ENCODE data around the gene OR7D2. TPM values are rescaled to one million over a fixed set of nuclear protein-coding genes. Genes with fewer than 3 reads are reported as not detected.
A peak's percentile ranks its signal among the peaks of the same experiment; 100 is the strongest.

OR7D2 gene
- total RNA-seq, 5 donors from 2014 or later (not counting 1 experiment from before 2014, with no cell fraction given), result 1.4 to 1.6 TPM; not detected in 3

- ATAC-seq (replicated peaks in 1 of 4) (no peak), DNase-seq (no peak)
- Histone ChIP-seq H3K27me3 (replicated peaks in 1 of 2; ENCODE audit: control insufficient read depth in 2 of 2, extremely low read depth in 1 of 2, insufficient read depth in 2 of 2, low read length in 1 of 2) (no peaks in the 10 kb centered on the region), H3K27ac (ENCODE audit: low read length) (no peak overlapping the region), H3K4me3 (ENCODE audit: control insufficient read depth in 1 of 2, extremely low read depth in 1 of 2, low read length in 1 of 2) (no peak overlapping the region), H3K4me1 (ENCODE audit: control insufficient read depth in 1 of 2, extremely low read depth in 1 of 2, insufficient read depth in 2 of 2, low read length in 2 of 2) (no peaks in the 10 kb centered on the region), H3K36me3 (ENCODE audit: control insufficient read depth in 2 of 2, extremely low read depth in 1 of 2, insufficient read depth in 1 of 2, low read length in 1 of 2) (peaks cover 30 to 69% of the 10 kb centered on the region in 2 donors), H3K9me3 (peaks cover 16% of the 10 kb centered on the region)
- peaks cover 7 to 25% (median 7%) of the 10 kb centered on the region in 3 donors for H3K9me3 Mint-ChIP-seq
- peaks cover 95% of the 10 kb centered on the region for H3K36me3 Mint-ChIP-seq
- no CpG with 5 or more reads among the region's 1 CpG for WGBS (ENCODE audit: insufficient coverage)
- ChIA-PET POLR2A (no interaction called here), CTCF (no interaction called here)
- H3K27me3 Mint-ChIP-seq, result no peaks in the 10 kb centered on the region
- H3K4me1 Mint-ChIP-seq, result peaks cover 31 to 44% (median 38%) of the 10 kb centered on the region in 3 donors
- no peak overlapping the region for H3K4me3 Mint-ChIP-seq
- H3K27ac Mint-ChIP-seq, result no peak overlapping the region
Measured at GRCh38 chr19:9156304-9156703, 22.5 kb upstream of the OR7D2 start.

DNA sequence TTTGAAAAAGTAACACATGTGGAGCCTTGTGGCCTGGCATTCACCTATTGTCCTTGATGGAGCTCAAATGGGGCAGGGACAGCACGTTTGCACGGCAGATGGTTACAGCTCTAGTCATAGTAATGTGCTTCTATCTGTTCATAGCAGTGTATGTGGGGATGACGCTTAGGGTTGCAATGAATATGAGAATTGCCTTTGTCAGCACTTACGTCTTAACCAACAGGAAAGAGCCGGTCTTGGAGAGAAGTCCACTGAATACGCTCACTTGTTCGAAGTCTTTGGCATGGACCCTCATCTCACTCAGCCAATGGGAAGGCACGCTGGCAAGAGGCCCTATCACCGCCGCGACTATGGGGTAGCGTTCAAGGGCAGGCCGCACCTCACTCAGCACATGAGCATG is 18.9 kb upstream of the OR7D2 start:
- DNase-seq (no peak), ATAC-seq (replicated peaks in 1 of 4) (no peak)
- no peaks in the 10 kb centered on the region for H3K27me3 ChIP-seq (replicated peaks in 1 of 2; ENCODE audit: control insufficient read depth in 2 of 2, extremely low read depth in 1 of 2, insufficient read depth in 2 of 2, low read length in 1 of 2)
- Mint-ChIP-seq H3K27ac (no peak overlapping the region), H3K4me1 (peaks cover 6 to 18% (median 8%) of the 10 kb centered on the region in 3 donors), H3K4me3 (no peak overlapping the region), H3K36me3 (peaks cover 96% of the 10 kb centered on the region), H3K27me3 (no peaks in the 10 kb centered on the region), H3K9me3 (peaks cover 3 to 19% (median 7%) of the 10 kb centered on the region in 3 donors)
- peak overlapping the region in 1 of 2 donors; percentile 49 for H3K4me3 ChIP-seq (ENCODE audit: control insufficient read depth in 1 of 2, extremely low read depth in 1 of 2, low read length in 1 of 2)
- H3K36me3 ChIP-seq (ENCODE audit: control insufficient read depth in 2 of 2, extremely low read depth in 1 of 2, insufficient read depth in 1 of 2, low read length in 1 of 2), result peaks cover 37 to 87% of the 10 kb centered on the region in 2 donors
- no peak overlapping the region for H3K27ac ChIP-seq (ENCODE audit: low read length)
- POLR2A ChIA-PET, result no interaction called here
- H3K9me3 ChIP-seq, result peaks cover 20% of the 10 kb centered on the region
- H3K4me1 ChIP-seq (ENCODE audit: control insufficient read depth in 1 of 2, extremely low read depth in 1 of 2, insufficient read depth in 2 of 2, low read length in 2 of 2), result no peaks in the 10 kb centered on the region
- CTCF ChIA-PET, result interaction anchor here in 1 of 2 donors (0.6 kb wide), 1 partner anchor 26 kb away, joined by 3 read pairs; no protein-coding TSS in a partner anchor
- WGBS (ENCODE audit: insufficient coverage), result 100% methylated on average over 9 of the region's 13 CpGs

- Mint-ChIP-seq H3K9me3 (peaks cover 3 to 15% (median 10%) of the 10 kb centered on the region in 3 donors), H3K27me3 (no peaks in the 10 kb centered on the region), H3K4me3 (no peak overlapping the region), H3K4me1 (peaks cover 0 to 4% (median 0%) of the 10 kb centered on the region in 3 donors), H3K36me3 (peaks cover 94% of the 10 kb centered on the region), H3K27ac (no peak overlapping the region)
- DNase-seq (no peak), ATAC-seq (replicated peaks in 1 of 4) (no peak)
- WGBS (ENCODE audit: insufficient coverage), result 95% methylated on average over 12 of the region's 12 CpGs
- Histone ChIP-seq H3K4me3 (ENCODE audit: control insufficient read depth in 1 of 2, extremely low read depth in 1 of 2, low read length in 1 of 2) (peak overlapping the region in 1 of 2 donors; percentile 49), H3K27me3 (replicated peaks in 1 of 2; ENCODE audit: control insufficient read depth in 2 of 2, extremely low read depth in 1 of 2, insufficient read depth in 2 of 2, low read length in 1 of 2) (no peaks in the 10 kb centered on the region), H3K9me3 (peaks cover 20% of the 10 kb centered on the region), H3K4me1 (ENCODE audit: control insufficient read depth in 1 of 2, extremely low read depth in 1 of 2, insufficient read depth in 2 of 2, low read length in 2 of 2) (no peaks in the 10 kb centered on the region), H3K27ac (ENCODE audit: low read length) (no peak overlapping the region), H3K36me3 (ENCODE audit: control insufficient read depth in 2 of 2, extremely low read depth in 1 of 2, insufficient read depth in 1 of 2, low read length in 1 of 2) (peaks cover 39 to 82% of the 10 kb centered on the region in 2 donors)
- ChIA-PET CTCF (no interaction called here), POLR2A (no interaction called here)
Measured at GRCh38 chr19:9161427-9161826, 17.4 kb upstream of the OR7D2 start.

- WGBS (ENCODE audit: insufficient coverage), result 100% methylated on average over 1 of the region's 3 CpGs
- no peaks in the 10 kb centered on the region for H3K4me1 Mint-ChIP-seq
- Histone ChIP-seq H3K27me3 (replicated peaks in 1 of 2; ENCODE audit: control insufficient read depth in 2 of 2, extremely low read depth in 1 of 2, insufficient read depth in 2 of 2, low read length in 1 of 2) (no peaks in the 10 kb centered on the region), H3K36me3 (ENCODE audit: control insufficient read depth in 2 of 2, extremely low read depth in 1 of 2, insufficient read depth in 1 of 2, low read length in 1 of 2) (peaks cover 22 to 46% of the 10 kb centered on the region in 2 donors), H3K27ac (ENCODE audit: low read length) (no peak overlapping the region), H3K4me1 (ENCODE audit: control insufficient read depth in 1 of 2, extremely low read depth in 1 of 2, insufficient read depth in 2 of 2, low read length in 2 of 2) (no peaks in the 10 kb centered on the region), H3K9me3 (peaks cover 14% of the 10 kb centered on the region), H3K4me3 (ENCODE audit: control insufficient read depth in 1 of 2, extremely low read depth in 1 of 2, low read length in 1 of 2) (no peak overlapping the region)
- POLR2A ChIA-PET, result no interaction called here
- no peak for ATAC-seq (replicated peaks in 1 of 4)
- H3K9me3 Mint-ChIP-seq, result peaks cover 0 to 16% (median 10%) of the 10 kb centered on the region in 3 donors
- no peaks in the 10 kb centered on the region for H3K27me3 Mint-ChIP-seq
- H3K36me3 Mint-ChIP-seq, result peaks cover 71% of the 10 kb centered on the region
- no peak overlapping the region for H3K27ac Mint-ChIP-seq
- CTCF ChIA-PET, result no interaction called here
- DNase-seq, result no peak
- no peak overlapping the region for H3K4me3 Mint-ChIP-seq
Measured at GRCh38 chr19:9165261-9165660, 13.5 kb upstream of the OR7D2 start.

- Mint-ChIP-seq H3K4me3 (no peak overlapping the region), H3K27ac (no peak overlapping the region), H3K4me1 (no peaks in the 10 kb centered on the region), H3K27me3 (no peaks in the 10 kb centered on the region), H3K9me3 (peaks cover 0 to 10% (median 4%) of the 10 kb centered on the region in 3 donors), H3K36me3 (peaks cover 55% of the 10 kb centered on the region)
- ATAC-seq (replicated peaks in 1 of 4) (no peak), DNase-seq (no peak)
- H3K27ac ChIP-seq (ENCODE audit: low read length), result no peak overlapping the region
- no peaks in the 10 kb centered on the region for H3K4me1 ChIP-seq (ENCODE audit: control insufficient read depth in 1 of 2, extremely low read depth in 1 of 2, insufficient read depth in 2 of 2, low read length in 2 of 2)
- H3K27me3 ChIP-seq (replicated peaks in 1 of 2; ENCODE audit: control insufficient read depth in 2 of 2, extremely low read depth in 1 of 2, insufficient read depth in 2 of 2, low read length in 1 of 2), result no peaks in the 10 kb centered on the region
- ChIA-PET POLR2A (no interaction called here), CTCF (interaction anchor here in 1 of 2 donors (0.5 kb wide), 1 partner anchor 65 kb away, joined by 6 read pairs; no protein-coding TSS in a partner anchor)
- peaks cover 7 to 30% of the 10 kb centered on the region in 2 donors for H3K36me3 ChIP-seq (ENCODE audit: control insufficient read depth in 2 of 2, extremely low read depth in 1 of 2, insufficient read depth in 1 of 2, low read length in 1 of 2)
- H3K9me3 ChIP-seq, result peaks cover 2% of the 10 kb centered on the region
- H3K4me3 ChIP-seq (ENCODE audit: control insufficient read depth in 1 of 2, extremely low read depth in 1 of 2, low read length in 1 of 2), result no peak overlapping the region
- 100% methylated on average over 2 of the region's 4 CpGs for WGBS (ENCODE audit: insufficient coverage)
Measured at GRCh38 chr19:9166846-9167245, 11.9 kb upstream of the OR7D2 start.

DNA sequence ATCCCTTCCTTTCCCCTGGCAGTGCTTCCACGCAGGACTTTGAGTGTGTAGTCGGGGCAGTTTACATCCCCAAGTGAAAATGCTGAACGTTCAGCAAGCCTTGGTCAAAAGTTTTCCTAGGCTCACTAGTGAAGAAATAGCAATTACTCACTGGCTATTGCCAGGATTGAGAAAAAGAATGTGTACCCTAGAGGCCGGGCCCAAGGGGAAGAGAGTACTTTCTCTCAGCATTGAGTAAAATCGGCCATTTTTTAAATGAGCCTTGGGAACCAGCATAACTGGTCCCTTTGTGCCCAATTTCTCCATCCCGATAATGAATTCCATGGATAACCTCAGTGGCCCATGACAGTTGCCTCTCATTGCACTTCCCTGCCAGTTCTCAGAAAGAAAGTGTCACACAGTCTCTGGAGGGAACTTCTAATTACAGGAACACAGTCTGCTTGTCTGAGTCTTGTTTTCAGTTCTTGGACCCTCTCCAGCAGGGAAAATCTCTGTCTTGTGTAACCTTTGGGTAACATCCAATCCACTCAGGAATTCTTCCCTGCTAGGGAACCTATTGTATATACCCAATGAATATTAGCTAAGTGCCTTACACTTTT is 7.3 kb upstream of the OR7D2 start:
- Mint-ChIP-seq H3K4me3 (no peak overlapping the region), H3K36me3 (peaks cover 15% of the 10 kb centered on the region), H3K4me1 (no peaks in the 10 kb centered on the region), H3K9me3 (peaks cover 0 to 4% (median 3%) of the 10 kb centered on the region in 3 donors), H3K27ac (no peak overlapping the region), H3K27me3 (no peaks in the 10 kb centered on the region)
- CTCF ChIA-PET, result no interaction called here
- ATAC-seq (replicated peaks in 1 of 4) (no peak), DNase-seq (no peak)
- POLR2A ChIA-PET, result no interaction called here
- Histone ChIP-seq H3K4me3 (ENCODE audit: control insufficient read depth in 1 of 2, extremely low read depth in 1 of 2, low read length in 1 of 2) (no peak overlapping the region), H3K9me3 (no peaks in the 10 kb centered on the region), H3K36me3 (ENCODE audit: control insufficient read depth in 2 of 2, extremely low read depth in 1 of 2, insufficient read depth in 1 of 2, low read length in 1 of 2) (peaks cover 0 to 2% of the 10 kb centered on the region in 2 donors), H3K27ac (ENCODE audit: low read length) (no peak overlapping the region), H3K27me3 (replicated peaks in 1 of 2; ENCODE audit: control insufficient read depth in 2 of 2, extremely low read depth in 1 of 2, insufficient read depth in 2 of 2, low read length in 1 of 2) (no peaks in the 10 kb centered on the region), H3K4me1 (ENCODE audit: control insufficient read depth in 1 of 2, extremely low read depth in 1 of 2, insufficient read depth in 2 of 2, low read length in 2 of 2) (no peaks in the 10 kb centered on the region)
- 95% methylated on average over 6 of the region's 6 CpGs for WGBS (ENCODE audit: insufficient coverage)

Data from T-cell (primary cell).